GM12878 (cell line): Measurements from ENCODE around the gene MTRF1L. TPM values are rescaled to one million over a fixed set of nuclear protein-coding genes. Genes with fewer than 3 reads are reported as not detected.

Experiments used
- ATAC-seq: fragments of 200-7000 bp; cut with Tn5 transposase; 3 replicates; pipeline ENCODE4 v1.9.1; 2020; ENCODE audit warnings: mild to moderate bottlenecking, moderate library complexity
- BruUV-seq: library from RNA; stranded (reverse); fragments of 400-500 nt; replicated peaks from 2 replicates; lab custom pipeline; 2021; lab: Mats Ljungman, UMichigan
- CTCF ChIA-PET: fragments of 300-600 bp; sonication (Branson Sonifier 250); formaldehyde crosslinking; extraction: SDS; loops from one replicate; lab custom pipeline; 2021; ENCODE audit warnings: inconsistent platforms; lab: Yijun Ruan, JAX
- POLR2A ChIA-PET: fragments of 350-600 bp; formaldehyde crosslinking; extraction: SDS; loops from one replicate; lab custom pipeline; 2021; ENCODE audit warnings: inconsistent platforms; lab: Charles Lee
- RAD21 ChIA-PET: fragments of 300-600 bp; sonication (Branson Sonifier 250); formaldehyde crosslinking; loops from one replicate; lab custom pipeline; 2023; ENCODE audit warnings: antibody characterized with exemption; ENCODE audit not compliant: unreplicated experiment; lab: Charles Lee
- SMC1A ChIA-PET: fragments of 300-600 bp; sonication (Branson Sonifier 250); formaldehyde crosslinking; loops from one replicate; lab custom pipeline; 2023; ENCODE audit not compliant: unreplicated experiment, uncharacterized antibody; lab: Charles Lee
- DNase-seq: peaks from one replicate; pipeline ENCODE4 v3.0.0-alpha.2; 2011; ENCODE audit warnings: low read depth, low spot score
- FAIRE-seq: peaks from 3 replicates; lab custom pipeline; 2011; peaks lifted over from hg19 to GRCh38; lab: Jason Lieb, UNC
- H2AFZ ChIP-seq: 2 replicates; pipeline ENCODE4 v1.6.0; 2011; ENCODE audit warnings: low read depth, low read length, control low read depth; ENCODE audit not compliant: control insufficient read depth
- H3K27ac ChIP-seq: 2 replicates; pipeline ENCODE4 v1.5.1; 2011; ENCODE audit warnings: control low read depth; ENCODE audit not compliant: control insufficient read depth, insufficient read depth
- H3K27me3 ChIP-seq, 2 experiments: replicated peaks in 1 of 2; 2 replicates each; pipeline versions ENCODE4 v1.6.0 to v1.6.1; 2011; ENCODE audit warnings: low read length in 1 of 2; ENCODE audit not compliant: control insufficient read depth in 2 of 2, insufficient read depth in 2 of 2
- H3K36me3 ChIP-seq, 2 experiments: 2 replicates each; pipeline ENCODE4 v1.5.1; 2011; ENCODE audit warnings: low read length in 1 of 2; ENCODE audit not compliant: control insufficient read depth in 2 of 2, insufficient read depth in 2 of 2
- H3K4me1 ChIP-seq: 2 replicates; pipeline ENCODE4 v1.6.1; 2011; ENCODE audit warnings: mild to moderate bottlenecking, low read length, moderate library complexity, mixed read lengths; ENCODE audit not compliant: control insufficient read depth, insufficient read depth
- H3K4me2 ChIP-seq: 2 replicates; pipeline ENCODE4 v1.6.0; 2011; ENCODE audit warnings: control low read depth; ENCODE audit not compliant: control insufficient read depth, insufficient read depth
- H3K4me3 ChIP-seq: fragments of 200-600 bp; sonication (generic); 2 replicates; pipeline ENCODE4 v1.5.1; 2016
- H3K79me2 ChIP-seq: 2 replicates; pipeline ENCODE4 v1.6.0; 2011; ENCODE audit warnings: low read length; ENCODE audit not compliant: control insufficient read depth, insufficient read depth
- H3K9ac ChIP-seq: 2 replicates; pipeline ENCODE4 v1.8.0; 2011; ENCODE audit warnings: low read length, control low read depth, mixed read lengths; ENCODE audit not compliant: control insufficient read depth, insufficient read depth
- H3K9me3 ChIP-seq: replicated peaks from 3 replicates; pipeline ENCODE4 v1.5.1; 2011; ENCODE audit warnings: mild to moderate bottlenecking, low read length; ENCODE audit not compliant: control insufficient read depth, insufficient read depth
- H4K20me1 ChIP-seq: 2 replicates; pipeline ENCODE4 v1.6.0; 2011; ENCODE audit not compliant: control insufficient read depth, insufficient read depth
- GATAD2B ChIP-seq: fragments of 450-650 bp; conservative IDR thresholded peaks from 2 replicates; pipeline ENCODE4 v1.6.1; 2017; ENCODE audit warnings: low read depth, mild to moderate bottlenecking, moderate library complexity
- MYB ChIP-seq: fragments of 150-350 bp; IDR thresholded peaks from 2 replicates; pipeline ENCODE4 v1.6.1; 2014; ENCODE audit warnings: mild to moderate bottlenecking, low read depth, low read length, borderline replicate concordance
- WGBS: methylation state at CpG from one replicate; pipeline ENCODE4 v1.1.6; 2016; ENCODE audit warnings: low lambda C conversion rate; ENCODE audit not compliant: insufficient replicate concordance, insufficient coverage; ENCODE audit errors: missing lambda C conversion rate; 5-methylcytosine and 5-hydroxymethylcytosine counted together
- in situ Hi-C: fragments of 300-500 bp; cut with MboI; formaldehyde crosslinking; loops from 9 replicates; pipeline ENCODE4 v1.14.3; 2018; ENCODE audit warnings: mixed read lengths
- intact Hi-C: fragments of 100-400 bp; cut with micrococcal nuclease; formaldehyde crosslinking; loops from one replicate; pipeline ENCODE4 v1.14.2; 2022; ENCODE audit not compliant: unreplicated experiment
- polyA plus RNA-seq, 11 experiments: library from polyadenylated mRNA; depleted of rRNA in 4 of 11; unstranded in 6 of 11; stranded (reverse) in 5 of 11; fragments of >200 nt; fragmentation: Nextera tagmentation in 4 of 11; fragmentation: Illumina TruSeq in 1 of 11; extraction: Ambion mirVana in 4 of 11; extraction: Trizol in 1 of 11; gene quantifications; 1 replicate in 1 of 11; 2 replicates in 10 of 11; pipeline versions ENCODE4 v1.2.1 to v1.2.3, GENCODE V29; 2011 to 2016; ENCODE audit warnings: inconsistent platforms in 2 of 11, missing spikeins in 2 of 11, low read depth in 1 of 11
- total RNA-seq, 4 experiments: library from RNA; depleted of rRNA in 3 of 4; stranded (reverse); fragments of >200 nt in 3 of 4; fragmentation: Illumina TruSeq in 1 of 4; extraction: Trizol in 1 of 4; gene quantifications; 2 replicates each; pipeline versions ENCODE4 v1.2.1 to v1.2.3, GENCODE V29; 2013 to 2021
- TF ChIP-seq, protein P1 (sequence below): fragments of 450-650 bp; IDR thresholded peaks from 2 replicates; pipeline ENCODE4 v1.6.1; 2016; ENCODE audit warnings: mild to moderate bottlenecking, moderate library complexity, borderline replicate concordance

The MTRF1L gene
- total and polyA plus RNA-seq, 10 of the 15 experiments (the other 5 are each of a cell fraction or from before 2014, with no cell fraction given): 5.1 to 21.6 (median 16.1) TPM

GRCh38 chr6:152977556-152977955, 25.0 kb downstream of the MTRF1L start (continued):
- TF ChIP-seq, protein P1, sequence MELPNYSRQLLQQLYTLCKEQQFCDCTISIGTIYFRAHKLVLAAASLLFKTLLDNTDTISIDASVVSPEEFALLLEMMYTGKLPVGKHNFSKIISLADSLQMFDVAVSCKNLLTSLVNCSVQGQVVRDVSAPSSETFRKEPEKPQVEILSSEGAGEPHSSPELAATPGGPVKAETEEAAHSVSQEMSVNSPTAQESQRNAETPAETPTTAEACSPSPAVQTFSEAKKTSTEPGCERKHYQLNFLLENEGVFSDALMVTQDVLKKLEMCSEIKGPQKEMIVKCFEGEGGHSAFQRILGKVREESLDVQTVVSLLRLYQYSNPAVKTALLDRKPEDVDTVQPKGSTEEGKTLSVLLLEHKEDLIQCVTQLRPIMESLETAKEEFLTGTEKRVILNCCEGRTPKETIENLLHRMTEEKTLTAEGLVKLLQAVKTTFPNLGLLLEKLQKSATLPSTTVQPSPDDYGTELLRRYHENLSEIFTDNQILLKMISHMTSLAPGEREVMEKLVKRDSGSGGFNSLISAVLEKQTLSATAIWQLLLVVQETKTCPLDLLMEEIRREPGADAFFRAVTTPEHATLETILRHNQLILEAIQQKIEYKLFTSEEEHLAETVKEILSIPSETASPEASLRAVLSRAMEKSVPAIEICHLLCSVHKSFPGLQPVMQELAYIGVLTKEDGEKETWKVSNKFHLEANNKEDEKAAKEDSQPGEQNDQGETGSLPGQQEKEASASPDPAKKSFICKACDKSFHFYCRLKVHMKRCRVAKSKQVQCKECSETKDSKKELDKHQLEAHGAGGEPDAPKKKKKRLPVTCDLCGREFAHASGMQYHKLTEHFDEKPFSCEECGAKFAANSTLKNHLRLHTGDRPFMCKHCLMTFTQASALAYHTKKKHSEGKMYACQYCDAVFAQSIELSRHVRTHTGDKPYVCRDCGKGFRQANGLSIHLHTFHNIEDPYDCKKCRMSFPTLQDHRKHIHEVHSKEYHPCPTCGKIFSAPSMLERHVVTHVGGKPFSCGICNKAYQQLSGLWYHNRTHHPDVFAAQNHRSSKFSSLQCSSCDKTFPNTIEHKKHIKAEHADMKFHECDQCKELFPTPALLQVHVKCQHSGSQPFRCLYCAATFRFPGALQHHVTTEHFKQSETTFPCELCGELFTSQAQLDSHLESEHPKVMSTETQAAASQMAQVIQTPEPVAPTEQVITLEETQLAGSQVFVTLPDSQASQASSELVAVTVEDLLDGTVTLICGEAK: no peak
- TF ChIP-seq GATAD2B: no peak

DNA sequence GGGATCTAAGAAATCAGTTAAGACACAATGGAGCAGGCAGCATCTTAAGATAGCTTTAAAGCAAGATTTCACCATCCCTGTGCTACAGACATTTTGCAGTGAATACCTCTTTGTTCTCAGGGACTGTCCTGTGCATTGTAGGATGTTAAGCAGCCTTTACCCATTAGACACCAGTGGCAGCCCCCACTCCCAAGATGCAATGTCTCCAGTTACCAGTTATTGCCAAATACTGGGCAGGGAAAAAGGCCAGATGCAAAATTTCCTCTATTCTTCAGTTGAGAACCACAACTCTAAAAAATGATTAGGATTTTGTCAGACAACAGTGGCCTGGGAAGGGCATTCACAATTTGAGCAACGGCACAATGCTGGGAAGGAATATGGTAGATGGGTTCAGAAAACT, 25.8 kb downstream of the MTRF1L start:
- ChIA-PET RAD21 (interaction anchor here (1.1 kb wide), 1 partner anchor 24 kb away, joined by 3 read pairs; no protein-coding TSS in a partner anchor), CTCF (interaction anchor here (1.2 to 2.6 kb wide), 5 partner anchors 22 to 55 kb away, joined by 4 to 11 read pairs (median 5); no protein-coding TSS in a partner anchor), SMC1A (interaction anchor here (0.6 to 2.9 kb wide), 9 partner anchors 9 to 29 kb away, joined by 3 to 26 read pairs (median 4); no protein-coding TSS in a partner anchor), POLR2A (interaction anchor here (0.7 to 1.5 kb wide), 2 partner anchors 10 to 21 kb away, joined by 3 to 5 read pairs; no protein-coding TSS in a partner anchor)
- no peaks in the 10 kb centered on the region for H3K27me3 ChIP-seq
- H3K27ac ChIP-seq: no peak overlapping the region
- no TSS peak for BruUV-seq
- ATAC-seq (peak; percentile 18), FAIRE-seq (no peak), DNase-seq (no peak)
- no peak overlapping the region for H2AFZ ChIP-seq
- peaks cover 94% of the 10 kb centered on the region for H3K79me2 ChIP-seq
- H3K4me3 ChIP-seq: peak overlapping the region; percentile 44
- H3K36me3 ChIP-seq: peaks cover 0 to 25% of the 10 kb centered on the region in 2 experiments; a peak in 2 of 4 replicates
- no peak overlapping the region for H3K9ac ChIP-seq
- WGBS: 48% methylated on average over 1 of the region's 1 CpG
- peak overlapping the region; percentile 66 for H3K4me2 ChIP-seq
- no peak for TF ChIP-seq MYB
- H3K4me1 ChIP-seq: peaks cover 4% of the 10 kb centered on the region; the same call in 1 of the 2 replicates
- no peaks in the 10 kb centered on the region for H4K20me1 ChIP-seq
- in situ Hi-C loops (loop anchor here (25.0 kb wide), 3 partner anchors 1261 to 1761 kb away; partner anchors contain the start of gene SCAF8), intact Hi-C loops (loop anchor here (10.0 kb wide), 1 partner anchor 672 kb away; no protein-coding TSS in a partner anchor)
- H3K9me3 ChIP-seq: peaks cover 2% of the 10 kb centered on the region; the same call in 2 of the 3 replicates
